Small intestine (tissue), 7 donors: ENCODE results near the gene ZNF580. TPM values are rescaled to one million over a fixed set of nuclear protein-coding genes. Genes with fewer than 3 reads are reported as not detected.
A peak's percentile ranks its signal among the peaks of the same experiment; 100 is the strongest.

Source experiments
- DNase-seq, 2 donors: peaks; one replicate each; pipeline versions ENCODE4 v3.0.0 to v3.0.0-alpha.2; 2013
- FAIRE-seq: peaks from 2 replicates; lab custom pipeline; 2012; peaks lifted over from hg19 to GRCh38; lab: Jason Lieb, UNC
- H3K27ac ChIP-seq, 3 donors: one replicate each; pipeline ENCODE4 v1.5.1; 2013; ENCODE audit warnings: low read length in 2 of 3, mild to moderate bottlenecking in 2 of 3, control low read depth in 1 of 3, inconsistent platforms in 1 of 3, low read depth in 1 of 3, moderate library complexity in 1 of 3
- H3K27me3 ChIP-seq, 3 donors: one replicate each; pipeline ENCODE4 v1.6.1; 2013; ENCODE audit warnings: low read length in 3 of 3, inconsistent platforms in 1 of 3; ENCODE audit not compliant: control insufficient read depth in 3 of 3, insufficient read depth in 3 of 3
- H3K36me3 ChIP-seq, 3 donors: one replicate each; pipeline ENCODE4 v1.6.1; 2013; ENCODE audit warnings: low read length in 3 of 3, inconsistent platforms in 1 of 3, low read depth in 1 of 3, mild to moderate bottlenecking in 1 of 3, moderate library complexity in 1 of 3; ENCODE audit not compliant: control insufficient read depth in 3 of 3, insufficient read depth in 2 of 3
- H3K4me1 ChIP-seq, 3 donors: one replicate each; pipeline ENCODE4 v1.6.1; 2013; ENCODE audit warnings: low read length in 2 of 3, inconsistent platforms in 1 of 3, low read depth in 1 of 3, mild to moderate bottlenecking in 1 of 3, moderate library complexity in 1 of 3; ENCODE audit not compliant: control insufficient read depth in 3 of 3, insufficient read depth in 2 of 3
- H3K4me3 ChIP-seq, 3 donors: one replicate each; pipeline ENCODE4 v1.5.1; 2013; ENCODE audit warnings: low read length in 3 of 3, control low read depth in 1 of 3, inconsistent platforms in 1 of 3, low read depth in 1 of 3, mild to moderate bottlenecking in 1 of 3, moderate library complexity in 1 of 3
- H3K9me3 ChIP-seq, 2 donors: one replicate each; pipeline ENCODE4 v1.6.1; 2013; ENCODE audit warnings: low read depth in 1 of 2, low read length in 1 of 2; ENCODE audit not compliant: control insufficient read depth in 2 of 2, insufficient read depth in 1 of 2
- WGBS, 3 donors: extraction: QIAGEN DNeasy Blood & Tissue Kit; methylation state at CpG; one replicate each; pipeline ENCODE4 v1.1.7; 2013; 5-methylcytosine and 5-hydroxymethylcytosine counted together
- polyA plus RNA-seq, 4 donors: library from polyadenylated mRNA; stranded (reverse) in 3 of 4; unstranded in 1 of 4; fragments of 200-250 nt in 3 of 4; fragments of 120-200 nt in 1 of 4; gene quantifications; one replicate each; pipeline versions ENCODE4 v1.2.1 to v1.2.3, GENCODE V29; 2013
- donor health status: healthy with polysubstance abuse.
- donor health status: control.
- donor health status: control.
- donor health status: Bipolar disorder and iron deficiency.
- donor health status: healthy.

The ZNF580 gene
- polyA plus RNA-seq, 4 donors: 8.3 to 28.5 (median 16.6) TPM

GRCh38 chr19:55687281-55688201 lies 46.7 kb downstream of the ZNF580 start:
- Histone ChIP-seq H3K36me3 (peaks cover 8 to 88% (median 33%) of the 10 kb centered on the region in 3 donors), H3K9me3 (no peaks in the 10 kb centered on the region), H3K4me1 (peaks cover 4 to 71% (median 12%) of the 10 kb centered on the region in 3 donors), H3K27me3 (no peaks in the 10 kb centered on the region), H3K27ac (peak overlapping the region; percentile 88 to 92 (median 89)), H3K4me3 (no peak overlapping the region)
- 21 to 64% (median 34%) methylated on average over 17 to 22 of the region's 22 CpGs for WGBS, 3 donors
- FAIRE-seq: no peak
- peak; percentile 86 to 94 for DNase-seq

- Histone ChIP-seq H3K36me3 (peaks cover 18 to 92% (median 42%) of the 10 kb centered on the region in 3 donors), H3K4me1 (peaks cover 4 to 65% (median 12%) of the 10 kb centered on the region in 3 donors), H3K27me3 (no peaks in the 10 kb centered on the region), H3K27ac (peak overlapping the region; percentile 88 to 92 (median 89)), H3K9me3 (no peaks in the 10 kb centered on the region), H3K4me3 (peak overlapping the region in 1 of 3 donors; percentile 3)
- 18 to 47% (median 40%) methylated on average over 22 to 27 of the region's 27 CpGs for WGBS, 3 donors
- DNase-seq (peak; percentile 97 to 98), FAIRE-seq (no peak)
Observed at GRCh38 chr19:55688422-55689218, 47.8 kb downstream of the ZNF580 start.

DNA sequence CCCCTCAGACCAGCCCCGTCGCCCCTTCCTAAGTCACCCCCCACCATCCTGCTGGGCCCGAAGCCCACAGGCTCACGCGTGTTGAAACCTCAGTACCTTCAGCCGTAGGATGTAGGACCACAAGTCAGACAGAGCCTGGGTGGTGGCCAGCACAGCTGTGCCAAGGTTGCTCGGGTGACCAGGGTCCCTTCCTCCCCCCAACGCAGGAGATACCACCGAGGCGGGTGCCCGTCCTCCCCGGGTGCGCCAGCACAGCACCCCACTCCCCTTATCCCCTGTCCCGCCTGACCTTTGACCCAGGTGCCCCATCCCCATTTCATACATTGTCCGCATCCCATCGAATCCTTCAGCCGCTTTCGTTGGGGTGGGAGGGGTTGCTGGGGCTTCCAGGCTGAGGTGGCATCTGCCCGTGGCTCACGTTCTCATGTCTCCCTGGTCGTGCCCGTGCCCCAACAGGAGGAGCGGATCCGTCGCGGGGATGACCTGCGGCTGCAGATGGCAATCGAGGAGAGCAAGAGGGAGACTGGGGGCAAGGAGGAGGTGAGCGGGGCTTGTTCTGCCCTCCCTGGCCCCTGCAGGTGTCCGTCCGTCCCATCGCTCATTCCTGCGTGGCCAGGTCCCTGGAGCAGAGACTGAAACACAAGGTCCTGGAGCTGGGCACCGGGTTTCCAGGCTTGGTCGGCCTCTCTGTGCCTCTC lies 48.8 kb downstream of the ZNF580 start:
- no peaks in the 10 kb centered on the region for H3K27me3 ChIP-seq
- no peaks in the 10 kb centered on the region for H3K9me3 ChIP-seq
- WGBS, 3 donors: 78 to 88% (median 78%) methylated on average over 29 to 35 of the region's 35 CpGs
- DNase-seq: no peak
- peaks cover 21 to 98% (median 46%) of the 10 kb centered on the region in 3 donors for H3K36me3 ChIP-seq
- H3K4me1 ChIP-seq: peaks cover 4 to 57% (median 12%) of the 10 kb centered on the region in 3 donors
- H3K27ac ChIP-seq: peak overlapping the region; percentile 2 to 89 (median 78)
- H3K4me3 ChIP-seq: peak overlapping the region in 1 of 3 donors; percentile 1
- FAIRE-seq: no peak

DNA sequence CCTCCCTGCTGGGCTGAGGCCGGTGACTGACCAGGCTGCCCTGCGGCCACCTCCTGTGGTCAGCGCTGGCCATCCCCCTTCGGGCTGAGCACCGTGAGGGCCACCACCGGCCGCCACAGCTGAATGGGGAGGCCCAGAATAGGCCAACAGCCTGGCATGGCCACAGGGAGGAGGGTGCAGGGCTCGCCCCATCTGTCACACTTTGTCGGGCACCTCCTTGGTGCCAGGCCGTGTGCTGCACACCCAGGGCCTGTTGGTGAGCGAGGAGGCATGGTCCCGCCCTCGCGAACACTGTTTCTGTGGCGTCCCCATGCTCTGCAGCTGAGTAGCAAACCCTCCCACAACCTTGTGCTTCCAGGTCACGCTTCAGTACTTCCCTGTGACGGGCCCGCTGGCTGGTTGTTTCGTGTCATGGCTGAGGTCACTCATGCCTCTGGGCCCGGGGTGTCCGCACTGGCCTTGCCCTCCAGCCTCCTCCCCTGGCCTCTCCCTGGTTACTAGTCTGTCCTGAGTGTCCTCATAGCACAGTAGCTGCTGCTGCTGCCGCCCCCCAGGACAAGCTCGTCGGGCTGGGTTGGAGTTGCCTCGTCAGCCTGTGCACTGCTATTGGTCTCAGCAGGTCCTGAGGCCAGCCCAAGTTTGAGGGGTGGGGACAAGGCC lies 49.4 kb downstream of the ZNF580 start:
- 93 to 94% (median 93%) methylated on average over 23 to 25 of the region's 25 CpGs for WGBS, 3 donors
- H3K27me3 ChIP-seq: no peaks in the 10 kb centered on the region
- peaks cover 27 to 98% (median 49%) of the 10 kb centered on the region in 3 donors for H3K36me3 ChIP-seq
- H3K9me3 ChIP-seq: no peaks in the 10 kb centered on the region
- FAIRE-seq: no peak
- peaks cover 4 to 50% (median 7%) of the 10 kb centered on the region in 3 donors for H3K4me1 ChIP-seq
- no peak overlapping the region for H3K27ac ChIP-seq
- DNase-seq: no peak
- no peak overlapping the region for H3K4me3 ChIP-seq

- Histone ChIP-seq H3K36me3 (peaks cover 32 to 98% (median 48%) of the 10 kb centered on the region in 3 donors), H3K27ac (no peak overlapping the region), H3K27me3 (no peaks in the 10 kb centered on the region), H3K4me3 (no peak overlapping the region), H3K9me3 (no peaks in the 10 kb centered on the region), H3K4me1 (peaks cover 2 to 43% (median 4%) of the 10 kb centered on the region in 3 donors)
- FAIRE-seq (no peak), DNase-seq (no peak)
- 90 to 95% (median 93%) methylated on average over 30 to 31 of the region's 31 CpGs for WGBS, 3 donors
Observed at GRCh38 chr19:55690769-55691545, 50.2 kb downstream of the ZNF580 start.

GRCh38 chr19:55691561-55692481 lies 51.0 kb downstream of the ZNF580 start:
- Histone ChIP-seq H3K27me3 (no peaks in the 10 kb centered on the region), H3K4me3 (no peak overlapping the region), H3K4me1 (peaks cover 0 to 34% (median 4%) of the 10 kb centered on the region in 3 donors), H3K36me3 (peaks cover 34 to 98% (median 51%) of the 10 kb centered on the region in 3 donors), H3K27ac (no peak overlapping the region), H3K9me3 (no peaks in the 10 kb centered on the region)
- DNase-seq (no peak), FAIRE-seq (no peak)
- WGBS, 3 donors: 92 to 94% (median 93%) methylated on average over 26 to 31 of the region's 31 CpGs
